Vagina (tissue), 2 donors: ENCODE measurements around the gene ENAH. TPM values are rescaled to one million over a fixed set of nuclear protein-coding genes. Genes with fewer than 3 reads are reported as not detected.

Experiments
- DNase-seq, 2 donors: peaks; one replicate each; pipeline ENCODE4 v3.0.0-alpha.2; 2017; ENCODE audit errors: extremely low spot score in 2 of 2
- H3K27ac ChIP-seq: fragments of 200-600 bp; sonication (generic); one replicate; pipeline ENCODE4 v1.5.1; 2019
- H3K27me3 ChIP-seq: fragments of 200-600 bp; sonication (generic); one replicate; pipeline ENCODE4 v1.5.1; 2019
- H3K36me3 ChIP-seq, 2 donors: fragments of 200-600 bp; sonication (generic); one replicate each; pipeline ENCODE4 v1.5.1; 2017 to 2019
- H3K4me1 ChIP-seq: fragments of 200-600 bp; sonication (generic); one replicate; pipeline ENCODE4 v1.5.1; 2019
- H3K4me3 ChIP-seq, 2 donors: fragments of 200-600 bp; sonication (generic); 1 replicate in 1 of 2; 2 replicates in 1 of 2; pipeline ENCODE4 v1.5.1; 2016 to 2019
- H3K9me3 ChIP-seq: fragments of 200-600 bp; sonication (generic); one replicate; pipeline ENCODE4 v1.5.1; 2019
- CTCF ChIP-seq, 3 experiments: fragments of 450-650 bp in 2 of 3; fragments of 200-600 bp in 1 of 3; sonication (generic) in 1 of 3; IDR thresholded peaks; one replicate each; pipeline ENCODE4 v1.5.1; 2017 to 2019; ENCODE audit warnings: antibody characterized with exemption in 3 of 3, mild to moderate bottlenecking in 2 of 3, moderate library complexity in 2 of 3
- POLR2A ChIP-seq, 2 donors: fragments of 450-650 bp; IDR thresholded peaks; one replicate each; pipeline ENCODE4 v1.6.1; 2017; ENCODE audit warnings: antibody characterized with exemption in 2 of 2, mild to moderate bottlenecking in 2 of 2, moderate library complexity in 2 of 2
- POLR2AphosphoS5 ChIP-seq, 2 donors: sonication (generic); formaldehyde crosslinking; IDR thresholded peaks; one replicate each; pipeline ENCODE4 v1.9.0; 2017; ENCODE audit warnings: antibody characterized with exemption in 2 of 2, mild to moderate bottlenecking in 2 of 2, low read depth in 1 of 2; ENCODE audit not compliant: insufficient read depth in 1 of 2
- intact Hi-C: fragments of 100-400 bp; cut with DNase I; formaldehyde crosslinking; loops from one replicate; pipeline ENCODE4 v1.15.1; 2023
- total RNA-seq: library from RNA; depleted of rRNA; stranded (reverse); fragments of >200 nt; gene quantifications from one replicate; pipeline ENCODE4 v1.2.3, GENCODE V29; 2016

Gene ENAH
- total RNA-seq, 1 donor from 2014 or later = 62.4 TPM

GRCh38 chr1:225688345-225688744 is 35.4 kb upstream of the ENAH start:
- TF ChIP-seq POLR2AphosphoS5 (IDR thresholded peaks at IDR 0.05; ENCODE audit: insufficient read depth in 1 of 2, low read depth in 1 of 2) = no peak
- no peak for TF ChIP-seq POLR2A (IDR thresholded peaks at IDR 0.05)
- no peak for TF ChIP-seq CTCF (IDR thresholded peaks at IDR 0.05)
- H3K36me3 ChIP-seq = no peaks in the 10 kb centered on the region
- no peak overlapping the region for H3K4me3 ChIP-seq
- no peak for DNase-seq
- intact Hi-C loops = no loop called here
- peaks cover 9% of the 10 kb centered on the region for H3K4me1 ChIP-seq
- no peak overlapping the region for H3K27ac ChIP-seq
- H3K9me3 ChIP-seq = no peaks in the 10 kb centered on the region
- no peaks in the 10 kb centered on the region for H3K27me3 ChIP-seq

GRCh38 chr1:225685476-225686176 is 32.7 kb upstream of the ENAH start:
- no peak for DNase-seq
- Histone ChIP-seq H3K4me3 (no peak overlapping the region), H3K4me1 (no peaks in the 10 kb centered on the region), H3K36me3 (no peaks in the 10 kb centered on the region), H3K27me3 (no peaks in the 10 kb centered on the region), H3K9me3 (no peaks in the 10 kb centered on the region), H3K27ac (no peak overlapping the region)
- intact Hi-C loops = no loop called here
- TF ChIP-seq POLR2A (IDR thresholded peaks at IDR 0.05) = no peak
- no peak for TF ChIP-seq POLR2AphosphoS5 (IDR thresholded peaks at IDR 0.05; ENCODE audit: insufficient read depth in 1 of 2, low read depth in 1 of 2)
- no peak for TF ChIP-seq CTCF (IDR thresholded peaks at IDR 0.05)

GRCh38 chr1:225684741-225685140 is 31.8 kb upstream of the ENAH start:
- H3K4me1 ChIP-seq = no peaks in the 10 kb centered on the region
- H3K36me3 ChIP-seq = no peaks in the 10 kb centered on the region
- no peak for DNase-seq
- H3K9me3 ChIP-seq = no peaks in the 10 kb centered on the region
- intact Hi-C loops = no loop called here
- no peaks in the 10 kb centered on the region for H3K27me3 ChIP-seq
- H3K4me3 ChIP-seq = no peak overlapping the region
- H3K27ac ChIP-seq = no peak overlapping the region
- TF ChIP-seq POLR2A (IDR thresholded peaks at IDR 0.05) (no peak), CTCF (IDR thresholded peaks at IDR 0.05) (no peak), POLR2AphosphoS5 (IDR thresholded peaks at IDR 0.05; ENCODE audit: insufficient read depth in 1 of 2, low read depth in 1 of 2) (no peak)

GRCh38 chr1:225681231-225681630 is 28.3 kb upstream of the ENAH start:
- no peak overlapping the region for H3K27ac ChIP-seq
- intact Hi-C loops = no loop called here
- H3K4me1 ChIP-seq = no peaks in the 10 kb centered on the region
- H3K27me3 ChIP-seq = no peaks in the 10 kb centered on the region
- H3K4me3 ChIP-seq = no peak overlapping the region
- no peaks in the 10 kb centered on the region for H3K9me3 ChIP-seq
- H3K36me3 ChIP-seq = no peaks in the 10 kb centered on the region
- TF ChIP-seq POLR2AphosphoS5 (IDR thresholded peaks at IDR 0.05; ENCODE audit: insufficient read depth in 1 of 2, low read depth in 1 of 2) = no peak
- no peak for DNase-seq

- intact Hi-C loops = no loop called here
- no peak for TF ChIP-seq CTCF (IDR thresholded peaks at IDR 0.05)
- no peak for TF ChIP-seq POLR2A (IDR thresholded peaks at IDR 0.05)
- Histone ChIP-seq H3K4me3 (no peak overlapping the region), H3K36me3 (no peaks in the 10 kb centered on the region), H3K27me3 (no peaks in the 10 kb centered on the region), H3K27ac (no peak overlapping the region), H3K4me1 (no peaks in the 10 kb centered on the region), H3K9me3 (no peaks in the 10 kb centered on the region)
- no peak for DNase-seq
These were observed 25.6 kb upstream of the ENAH start for GRCh38 chr1:225678545-225678944.
